HepG2 (cell line): ENCODE data around the gene SPATS2. TPM values are rescaled to one million over a fixed set of nuclear protein-coding genes. Genes with fewer than 3 reads are reported as not detected.
A peak's percentile ranks its signal among the peaks of the same experiment; 100 is the strongest.

Experiments used
- AGO1 ChIP-seq: fragments of 200-400 bp; formaldehyde crosslinking; IDR thresholded peaks from 2 replicates; pipeline ENCODE4 v1.6.1; 2017; ENCODE audit warnings: mild to moderate bottlenecking, low read depth, low read length, moderate library complexity; ENCODE audit not compliant: poor library complexity, severe bottlenecking
- AKAP8 ChIP-seq: sonication (generic); formaldehyde crosslinking; IDR thresholded peaks from 2 replicates; pipeline ENCODE4 v1.5.1; 2020; ENCODE audit warnings: mild to moderate bottlenecking, missing genetic modification reagents
- BCL6 ChIP-seq: IDR thresholded peaks from 2 replicates; pipeline ENCODE4 v1.6.1; 2016; ENCODE audit warnings: missing genetic modification reagents, missing compliant biosample characterization
- DMTF1 ChIP-seq: sonication (generic); formaldehyde crosslinking; IDR thresholded peaks from 2 replicates; pipeline ENCODE4 v1.4.0; 2020; ENCODE audit warnings: mild to moderate bottlenecking, missing genetic modification reagents
- ESRRA ChIP-seq: sonication (generic); formaldehyde crosslinking; IDR thresholded peaks from 2 replicates; pipeline ENCODE4 v1.5.1; 2020; ENCODE audit warnings: mild to moderate bottlenecking, low read depth, missing genetic modification reagents
- FIP1L1 ChIP-seq: fragments of 200-400 bp; formaldehyde crosslinking; IDR thresholded peaks from 2 replicates; pipeline ENCODE4 v1.6.1; 2018; ENCODE audit warnings: low read depth, mild to moderate bottlenecking, low read length, moderate library complexity, borderline replicate concordance; ENCODE audit not compliant: insufficient read depth
- FOXK2 ChIP-seq: fragments of 450-650 bp; IDR thresholded peaks from 2 replicates; pipeline ENCODE4 v1.6.1; 2016
- FOXP1 ChIP-seq, 2 experiments: fragments of 450-650 bp in 1 of 2; IDR thresholded peaks; 2 replicates each; pipeline ENCODE4 v1.6.1; 2017 to 2018; ENCODE audit warnings: antibody characterized with exemption in 1 of 2
- GATA4 ChIP-seq: sonication (generic); IDR thresholded peaks from 2 replicates; pipeline ENCODE4 v1.6.1; 2016; ENCODE audit warnings: antibody characterized with exemption, low read depth, borderline replicate concordance
- GPN1 ChIP-seq: sonication (generic); formaldehyde crosslinking; IDR thresholded peaks from 2 replicates; pipeline ENCODE4 v1.5.1; 2020; ENCODE audit warnings: missing genetic modification reagents, borderline replicate concordance
- HDAC1 ChIP-seq: sonication (generic); formaldehyde crosslinking; IDR thresholded peaks from 2 replicates; pipeline ENCODE4 v1.5.1; 2020; ENCODE audit warnings: mild to moderate bottlenecking, missing genetic modification reagents
- HNRNPLL ChIP-seq: fragments of 200-400 bp; formaldehyde crosslinking; IDR thresholded peaks from 2 replicates; pipeline ENCODE4 v1.6.1; 2017; ENCODE audit warnings: mild to moderate bottlenecking, low read depth, low read length; ENCODE audit not compliant: poor library complexity, severe bottlenecking
- ISL2 ChIP-seq: sonication (generic); formaldehyde crosslinking; IDR thresholded peaks from 2 replicates; pipeline ENCODE4 v1.5.0; 2020; ENCODE audit warnings: missing genetic modification reagents
- KAT7 ChIP-seq: IDR thresholded peaks from 2 replicates; pipeline ENCODE4 v1.6.1; 2018; ENCODE audit warnings: borderline replicate concordance, missing compliant biosample characterization
- KAT8 ChIP-seq: IDR thresholded peaks from 2 replicates; pipeline ENCODE4 v1.6.1; 2016; ENCODE audit warnings: missing genetic modification reagents, missing compliant biosample characterization
- PCBP1 ChIP-seq: fragments of 200-400 bp; formaldehyde crosslinking; IDR thresholded peaks from 2 replicates; pipeline ENCODE4 v1.6.1; 2017; ENCODE audit warnings: mild to moderate bottlenecking, low read depth, low read length, borderline replicate concordance
- RXRB ChIP-seq: IDR thresholded peaks from 2 replicates; pipeline ENCODE4 v1.6.1; 2016; ENCODE audit warnings: borderline replicate concordance, missing genetic modification reagents, missing compliant biosample characterization
- STAT5B ChIP-seq: sonication (generic); formaldehyde crosslinking; IDR thresholded peaks from 2 replicates; pipeline ENCODE4 v1.4.0; 2020; ENCODE audit warnings: missing genetic modification reagents
- YY1 ChIP-seq: IDR thresholded peaks from 2 replicates; pipeline ENCODE4 v1.6.1; 2011; ENCODE audit warnings: low read length, low read depth, moderate library complexity, mild to moderate bottlenecking; ENCODE audit not compliant: insufficient read depth, insufficient replicate concordance
- ZBTB37 ChIP-seq: sonication (generic); formaldehyde crosslinking; IDR thresholded peaks from 2 replicates; pipeline ENCODE4 v1.4.0; 2020; ENCODE audit warnings: mild to moderate bottlenecking, missing genetic modification reagents
- ZFX ChIP-seq: sonication (generic); formaldehyde crosslinking; IDR thresholded peaks from 2 replicates; pipeline ENCODE4 v1.4.0; 2020; ENCODE audit warnings: mild to moderate bottlenecking, low read depth, missing genetic modification reagents, moderate library complexity
- ZNF136 ChIP-seq: sonication (generic); formaldehyde crosslinking; IDR thresholded peaks from 2 replicates; pipeline ENCODE4 v1.8.1; 2022; ENCODE audit warnings: low read depth, mild to moderate bottlenecking, moderate library complexity, missing genetic modification reagents
- ZNF468 ChIP-seq: sonication (generic); formaldehyde crosslinking; IDR thresholded peaks from 2 replicates; pipeline ENCODE4 v1.8.0; 2022; ENCODE audit warnings: mild to moderate bottlenecking, moderate library complexity, missing genetic modification reagents
- ZNF501 ChIP-seq: sonication (generic); formaldehyde crosslinking; IDR thresholded peaks from 2 replicates; pipeline ENCODE4 v1.5.1; 2020; ENCODE audit warnings: mild to moderate bottlenecking, moderate library complexity, missing genetic modification reagents
- ZNF747 ChIP-seq: sonication (generic); formaldehyde crosslinking; IDR thresholded peaks from 2 replicates; pipeline ENCODE4 v1.8.1; 2023; ENCODE audit warnings: missing genetic modification reagents, mild to moderate bottlenecking, borderline replicate concordance
- ZNF850 ChIP-seq: sonication (generic); formaldehyde crosslinking; conservative IDR thresholded peaks from 2 replicates; pipeline ENCODE4 v1.9.0; 2021; ENCODE audit warnings: mild to moderate bottlenecking, missing genetic modification reagents
- polyA plus RNA-seq, 8 experiments: library from polyadenylated mRNA; depleted of rRNA in 3 of 8; stranded (reverse) in 7 of 8; unstranded in 1 of 8; fragments of >200 nt; fragmentation: Illumina TruSeq in 4 of 8; extraction: Trizol in 4 of 8; gene quantifications; 2 replicates each; pipeline versions ENCODE4 v1.2.1 to v1.2.3, GENCODE V29; 2011 to 2016; ENCODE audit warnings: low read depth in 4 of 8, missing spikeins in 1 of 8, mixed read lengths in 1 of 8; ENCODE audit not compliant: insufficient read depth in 1 of 8
- total RNA-seq, 5 experiments: library from RNA; depleted of rRNA; stranded (reverse); fragments of >200 nt; fragmentation: Illumina TruSeq; extraction: Trizol; gene quantifications; 2 replicates each; pipeline ENCODE4 v1.2.3, GENCODE V29; 2016; ENCODE audit warnings: low read depth in 1 of 5

SPATS2 gene
- total and polyA plus RNA-seq, 2 of the 13 experiments (the other 11 are each of a cell fraction or from before 2014, with no cell fraction given) = 19.3 to 28.1 TPM

DNA sequence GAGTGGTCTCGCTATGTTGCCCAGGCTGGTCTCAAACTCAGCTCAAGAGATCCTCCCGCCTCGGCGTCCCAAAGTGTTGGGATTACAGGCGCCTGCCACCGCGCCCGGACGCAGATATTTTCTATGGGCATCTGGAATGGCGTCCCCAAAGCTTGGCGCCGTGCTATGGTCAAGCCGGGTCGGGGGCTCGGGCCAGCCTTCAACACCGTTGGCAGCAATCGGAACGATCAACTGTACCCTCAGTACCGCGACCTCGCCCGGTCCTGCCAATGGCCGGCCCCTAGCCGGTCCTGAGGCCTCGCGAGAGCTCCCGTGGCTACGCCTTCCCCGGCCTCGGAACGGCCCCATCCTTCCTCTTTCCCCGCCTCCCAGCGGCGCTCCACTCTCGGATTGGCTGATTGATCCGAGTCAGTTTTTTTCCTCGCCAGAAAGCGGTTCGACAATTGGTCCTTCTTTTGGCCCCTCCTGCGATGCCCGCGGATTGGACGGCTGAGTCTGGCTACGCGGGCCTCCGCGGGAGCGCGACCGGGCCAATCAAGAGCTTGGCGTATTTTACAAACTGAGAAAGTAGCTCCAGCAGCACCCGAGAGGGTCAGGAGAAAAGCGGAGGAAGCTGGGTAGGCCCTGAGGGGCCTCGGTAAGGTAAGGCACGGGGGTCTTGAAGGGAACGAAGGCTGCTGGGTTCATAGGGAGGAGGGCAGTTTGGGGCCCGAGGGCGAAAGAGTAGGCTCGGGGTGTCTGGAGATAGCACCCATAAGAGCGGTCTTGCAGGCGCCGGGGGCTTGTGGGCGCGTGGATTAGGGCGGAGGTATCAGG, 44.3 kb upstream of the SPATS2 start, which contains the start of gene TROAP (continued):
- no peak for TF ChIP-seq GATA4
- TF ChIP-seq DMTF1 (CRISPR knock-in tag) = no peak
- TF ChIP-seq HDAC1 (CRISPR knock-in tag) = peak; percentile 99
- no peak for TF ChIP-seq ZBTB37 (CRISPR knock-in tag)
- no peak for TF ChIP-seq FOXK2
- no peak for TF ChIP-seq STAT5B (CRISPR knock-in tag)
- no peak for TF ChIP-seq ISL2 (CRISPR knock-in tag)
- TF ChIP-seq AKAP8 (CRISPR knock-in tag) = no peak
- no peak for TF ChIP-seq FIP1L1
- TF ChIP-seq KAT7 (CRISPR knock-in tag) = no peak
- 0 out of 2 replicates have a peak, but pooled peaks have one; percentile 44 for TF ChIP-seq ZNF501 (CRISPR knock-in tag)
- TF ChIP-seq ZNF850 (CRISPR knock-in tag) = no peak
- 0 out of 2 replicates have a peak, but pooled peaks have one; percentile 54 for TF ChIP-seq ZNF136 (CRISPR knock-in tag)
- TF ChIP-seq ZFX (CRISPR knock-in tag) = peak; percentile 84
- TF ChIP-seq KAT8 (CRISPR knock-in tag) = peak; percentile 88
- TF ChIP-seq RXRB = no peak
- TF ChIP-seq BCL6 = no peak
- TF ChIP-seq PCBP1 = no peak
- peak; percentile 88 for TF ChIP-seq YY1
- no peak for TF ChIP-seq ZNF468 (CRISPR knock-in tag)
- no peak for TF ChIP-seq ESRRA (CRISPR knock-in tag)
- peak; percentile 43 for TF ChIP-seq HNRNPLL
- TF ChIP-seq AGO1 = no peak
- no peak for TF ChIP-seq GPN1 (CRISPR knock-in tag)
- TF ChIP-seq FOXP1 (IDR thresholded peaks at IDR 0.05) = no peak
- no peak for TF ChIP-seq FOXP1 (CRISPR knock-in tag; IDR thresholded peaks at IDR 0.05)
- no peak; the same call in 1 of the 2 replicates for TF ChIP-seq ZNF747 (CRISPR knock-in tag)
